GM21390 (cell line): ENCODE results near the gene ACAT2.
"Not testable (repeated sequence)": the region's sequence is repeated elsewhere in the genome, so short reads cannot be mapped to it uniquely, and the experiment has no call there.

ENCODE experiments used
- ATAC-seq: cut with Tn5 transposase; IDR thresholded peaks from one replicate; pipeline ENCODE4 v1.9.1; 2021; ENCODE audit not compliant: unreplicated experiment

The ACAT2 gene

GRCh38 chr6:159729598-159730331 is 32.1 kb upstream of the ACAT2 start:
- peak; percentile 23 for ATAC-seq

- ATAC-seq = no peak
Observed at GRCh38 chr6:159730332-159730676, 31.5 kb upstream of the ACAT2 start.

GRCh38 chr6:159732550-159732949 is 29.3 kb upstream of the ACAT2 start:
- ATAC-seq = not testable (repeated sequence)

- ATAC-seq = not testable (repeated sequence)
Observed at GRCh38 chr6:159733395-159733794, 28.4 kb upstream of the ACAT2 start.

GRCh38 chr6:159736908-159737307 is 24.9 kb upstream of the ACAT2 start:
- ATAC-seq = no peak

GRCh38 chr6:159739341-159739740 is 22.5 kb upstream of the ACAT2 start:
- no peak for ATAC-seq

GRCh38 chr6:159742165-159742564 is 19.7 kb upstream of the ACAT2 start:
- no peak for ATAC-seq

- no peak for ATAC-seq
Observed at GRCh38 chr6:159745081-159745480, 16.8 kb upstream of the ACAT2 start.

- no peak for ATAC-seq
Observed at GRCh38 chr6:159746759-159747158, 15.1 kb upstream of the ACAT2 start.

- ATAC-seq = not testable (repeated sequence)
Observed at GRCh38 chr6:159748127-159748526, 13.7 kb upstream of the ACAT2 start.

GRCh38 chr6:159751448-159751847 is 10.4 kb upstream of the ACAT2 start:
- no peak for ATAC-seq

GRCh38 chr6:159753081-159753872 is 8.6 kb upstream of the ACAT2 start:
- ATAC-seq = no peak

- ATAC-seq = no peak
Observed at GRCh38 chr6:159754401-159754800, 7.4 kb upstream of the ACAT2 start.

- no peak for ATAC-seq
Observed at GRCh38 chr6:159754959-159755914, 6.6 kb upstream of the ACAT2 start.

- no peak for ATAC-seq
Observed at GRCh38 chr6:159756508-159756907, 5.3 kb upstream of the ACAT2 start.

- no peak for ATAC-seq
Observed at GRCh38 chr6:159758031-159759001, 3.5 kb upstream of the ACAT2 start.

GRCh38 chr6:159759645-159760044 is 2.2 kb upstream of the ACAT2 start:
- no peak for ATAC-seq

GRCh38 chr6:159760602-159761057 is 1.2 kb upstream of the ACAT2 start:
- no peak for ATAC-seq

GRCh38 chr6:159761129-159761872 is 544 bp upstream of the ACAT2 start:
- ATAC-seq = peak; percentile 2
